IPS-NIHi7 (cell line): ENCODE measurements around the gene RAET1E.
"Not testable (repeated sequence)": the region's sequence is repeated elsewhere in the genome, so short reads cannot be mapped to it uniquely, and the experiment has no call there.

Source experiments
- DNase-seq: peaks from one replicate; pipeline ENCODE4 v3.0.0; 2012; ENCODE audit warnings: mixed read lengths; ENCODE audit errors: extremely low spot score

Gene RAET1E

GRCh38 chr6:149897855-149898744, at the start of gene RAET1E:
Gene RAET1E (minus strand): TSS chr6:149898113. CDS start chr6:149890901, 7,212 bp downstream.
- no peak for DNase-seq

- DNase-seq: not testable (repeated sequence)
Observed at GRCh38 chr6:149947533-149947932, 49.6 kb upstream of the RAET1E start.

GRCh38 chr6:149946631-149947030, 48.7 kb upstream of the RAET1E start:
- DNase-seq: not testable (repeated sequence)

GRCh38 chr6:149945276-149945675, 47.4 kb upstream of the RAET1E start:
- DNase-seq: not testable (repeated sequence)

- not testable (repeated sequence) for DNase-seq
Observed at GRCh38 chr6:149943321-149943720, 45.4 kb upstream of the RAET1E start.

- no peak for DNase-seq
Observed at GRCh38 chr6:149942461-149942829, 44.5 kb upstream of the RAET1E start.

GRCh38 chr6:149941583-149942460, 43.9 kb upstream of the RAET1E start, which contains the start of gene ULBP2:
Gene ULBP2 (plus strand): TSS chr6:149942014. CDS start chr6:149942073, 59 bp downstream.
- peak; percentile 85 for DNase-seq

- DNase-seq: no peak
Observed at GRCh38 chr6:149940672-149940982, 42.7 kb upstream of the RAET1E start.

- no peak for DNase-seq
Observed at GRCh38 chr6:149939909-149940671, 42.2 kb upstream of the RAET1E start.

- DNase-seq: no peak
Observed at GRCh38 chr6:149939356-149939648, 41.4 kb upstream of the RAET1E start.

- DNase-seq: no peak
Observed at GRCh38 chr6:149938571-149939355, 40.9 kb upstream of the RAET1E start.

GRCh38 chr6:149938013-149938570, 40.2 kb upstream of the RAET1E start:
- DNase-seq: not testable (repeated sequence)

- DNase-seq: no peak
Observed at GRCh38 chr6:149936743-149937142, 38.8 kb upstream of the RAET1E start.

GRCh38 chr6:149935668-149936067, 37.8 kb upstream of the RAET1E start:
- DNase-seq: no peak

GRCh38 chr6:149935246-149935645, 37.3 kb upstream of the RAET1E start:
- DNase-seq: no peak

GRCh38 chr6:149934249-149935156, 36.6 kb upstream of the RAET1E start:
- DNase-seq: peak; percentile 32

- no peak for DNase-seq
Observed at GRCh38 chr6:149933461-149933860, 35.5 kb upstream of the RAET1E start.

GRCh38 chr6:149933036-149933435, 35.1 kb upstream of the RAET1E start:
- DNase-seq: no peak

- DNase-seq: no peak
Observed at GRCh38 chr6:149931501-149931900, 33.6 kb upstream of the RAET1E start.

GRCh38 chr6:149929422-149929821, 31.5 kb upstream of the RAET1E start:
- DNase-seq: peak; percentile 49
